Panc1 (cell line): Measurements from ENCODE around the gene RASSF5. TPM values are rescaled to one million over a fixed set of nuclear protein-coding genes. Genes with fewer than 3 reads are reported as not detected.

Experiments used
- ATAC-seq: fragments of 200-7000 bp; cut with Tn5 transposase; 2 replicates; pipeline ENCODE4 v1.9.1; 2020; ENCODE audit warnings: mild to moderate bottlenecking, moderate library complexity
- BruUV-seq: library from RNA; stranded (reverse); fragments of 400-500 nt; replicated peaks from 2 replicates; lab custom pipeline; 2021; lab: Mats Ljungman, UMichigan
- CTCF ChIA-PET: fragments of 300-600 bp; sonication (Branson Sonifier 250); formaldehyde crosslinking; loops from one replicate; lab custom pipeline; 2022; ENCODE audit warnings: antibody characterized with exemption; lab: Charles Lee
- POLR2A ChIA-PET: fragments of 300-600 bp; sonication (Branson Sonifier 250); formaldehyde crosslinking; loops from one replicate; lab custom pipeline; 2022; ENCODE audit warnings: antibody characterized with exemption; lab: Charles Lee
- DNase-seq: peaks from one replicate; pipeline ENCODE4 v3.0.0-alpha.2; 2010; ENCODE audit warnings: low read depth, low spot score
- H3K27ac ChIP-seq: 2 replicates; pipeline ENCODE4 v1.5.1; 2011; ENCODE audit warnings: mild to moderate bottlenecking, low read length, inconsistent platforms
- H3K27me3 ChIP-seq: fragments of 200-500 bp; sonication (Bioruptor generic); 2 replicates; pipeline ENCODE4 v1.6.0; 2014; ENCODE audit warnings: low read length, inconsistent platforms; ENCODE audit not compliant: control insufficient read depth, insufficient read depth
- H3K36me3 ChIP-seq: fragments of 200-500 bp; sonication (Bioruptor generic); 2 replicates; pipeline ENCODE4 v1.5.1; 2014; ENCODE audit warnings: inconsistent platforms, mild to moderate bottlenecking, low read length, moderate library complexity; ENCODE audit not compliant: control insufficient read depth, insufficient read depth
- H3K4me1 ChIP-seq: 2 replicates; pipeline ENCODE4 v1.5.1; 2011; ENCODE audit warnings: inconsistent platforms, mild to moderate bottlenecking, low read length, moderate library complexity; ENCODE audit not compliant: control insufficient read depth, insufficient read depth
- H3K4me3 ChIP-seq, 2 experiments: 2 replicates each; pipeline ENCODE4 v1.5.1; 2011 to 2012; ENCODE audit warnings: low read depth in 2 of 2, low read length in 2 of 2, mild to moderate bottlenecking in 2 of 2, inconsistent platforms in 1 of 2, moderate library complexity in 1 of 2
- H3K9me3 ChIP-seq: fragments of 200-500 bp; sonication (Bioruptor generic); 2 replicates; pipeline ENCODE4 v1.5.1; 2014; ENCODE audit warnings: low read depth, mild to moderate bottlenecking, inconsistent platforms, low read length, moderate library complexity; ENCODE audit not compliant: control insufficient read depth, insufficient read depth
- CTCF ChIP-seq: fragments of 450-650 bp; IDR thresholded peaks from 2 replicates; pipeline ENCODE4 v1.5.1; 2017; ENCODE audit warnings: mild to moderate bottlenecking
- POLR2AphosphoS5 ChIP-seq: IDR thresholded peaks from 2 replicates; pipeline ENCODE4 v1.6.1; 2012; ENCODE audit warnings: mild to moderate bottlenecking, low read depth, low read length, moderate library complexity
- REST ChIP-seq, 2 experiments: IDR thresholded peaks; 2 replicates each; pipeline ENCODE4 v1.6.1; 2011 to 2012; ENCODE audit warnings: low read depth in 2 of 2, control low read depth in 1 of 2, low read length in 1 of 2, mild to moderate bottlenecking in 1 of 2, moderate library complexity in 1 of 2; ENCODE audit not compliant: insufficient read depth in 1 of 2
- SIN3A ChIP-seq: IDR thresholded peaks from 2 replicates; pipeline ENCODE4 v1.6.1; 2012; ENCODE audit warnings: low read depth, mild to moderate bottlenecking, low read length, moderate library complexity, borderline replicate concordance; ENCODE audit not compliant: insufficient read depth
- TCF7L2 ChIP-seq: IDR thresholded peaks from 2 replicates; pipeline ENCODE4 v1.6.1; 2011; ENCODE audit warnings: mild to moderate bottlenecking, low read depth, low read length, inconsistent platforms
- in situ Hi-C: cut with HindIII; loops from 2 replicates; pipeline ENCODE4 v1.10.0; 2016; ENCODE audit warnings: low sequenced_read_pairs, low pct_unique_long_range_greater_than_20kb
- intact Hi-C: fragments of 100-400 bp; cut with micrococcal nuclease; formaldehyde crosslinking; loops from one replicate; pipeline ENCODE4 v1.10.0; 2022; ENCODE audit not compliant: unreplicated experiment
- total RNA-seq: library from RNA; stranded (reverse); gene quantifications from one replicate; pipeline ENCODE4 v1.2.1, GENCODE V29; 2021; ENCODE audit not compliant: unreplicated experiment

RASSF5 gene
- total RNA-seq, 1 experiment from 2014 or later, result 1.6 TPM

GRCh38 chr1:206557636-206558473 is 50.5 kb downstream of the RASSF5 start:
- ATAC-seq (peak; percentile 45), DNase-seq (no peak)
- BruUV-seq, result no TSS peak
- Histone ChIP-seq H3K27ac (no peak overlapping the region), H3K27me3 (peaks cover 4% of the 10 kb centered on the region; the same call in 1 of the 2 replicates), H3K36me3 (no peaks in the 10 kb centered on the region), H3K9me3 (no peaks in the 10 kb centered on the region), H3K4me3 (peak overlapping the region; percentile 45), H3K4me1 (peaks cover 4% of the 10 kb centered on the region; the same call in 1 of the 2 replicates)
- intact Hi-C loops, result no loop called here
- POLR2A ChIA-PET, result interaction anchor here (0.5 to 0.6 kb wide), 2 partner anchors 101 to 204 kb away, joined by 3 to 4 read pairs; no protein-coding TSS in a partner anchor
- CTCF ChIA-PET, result interaction anchor here (0.9 kb wide), 1 partner anchor 67 kb away, joined by 3 read pairs; no protein-coding TSS in a partner anchor
- TF ChIP-seq CTCF (no peak), TCF7L2 (no peak), REST (IDR thresholded peaks at IDR 0.05; ENCODE audit: insufficient read depth in 1 of 2, low read depth in 2 of 2, low read length in 1 of 2) (no peak)
- in situ Hi-C loops, result no loop called here

GRCh38 chr1:206558794-206559671 is 51.7 kb downstream of the RASSF5 start:
- POLR2A ChIA-PET, result interaction anchor here (0.6 kb wide), 1 partner anchor 99 kb away, joined by 3 read pairs; no protein-coding TSS in a partner anchor
- H3K36me3 ChIP-seq, result no peaks in the 10 kb centered on the region
- H3K27ac ChIP-seq, result no peak overlapping the region
- H3K4me1 ChIP-seq, result peaks cover 4% of the 10 kb centered on the region; the same call in 1 of the 2 replicates
- H3K9me3 ChIP-seq, result no peaks in the 10 kb centered on the region
- H3K27me3 ChIP-seq, result peaks cover 4% of the 10 kb centered on the region; the same call in 1 of the 2 replicates
- ATAC-seq (no peak), DNase-seq (no peak)
- TF ChIP-seq POLR2AphosphoS5 (no peak), SIN3A (no peak), CTCF (no peak), TCF7L2 (no peak), REST (IDR thresholded peaks at IDR 0.05; ENCODE audit: insufficient read depth in 1 of 2, low read depth in 2 of 2, low read length in 1 of 2) (no peak)
- no peak overlapping the region for H3K4me3 ChIP-seq
- intact Hi-C loops (no loop called here), in situ Hi-C loops (no loop called here)
- BruUV-seq, result no TSS peak
- CTCF ChIA-PET, result interaction anchor here (0.9 kb wide), 1 partner anchor 69 kb away, joined by 3 read pairs; no protein-coding TSS in a partner anchor
